HG03060 (cell line): ENCODE measurements around the gene C19orf12.
"Not testable (repeated sequence)": the region's sequence is repeated elsewhere in the genome, so short reads cannot be mapped to it uniquely, and the experiment has no call there.

ENCODE experiments used
- ATAC-seq: cut with Tn5 transposase; IDR thresholded peaks from one replicate; pipeline ENCODE4 v1.9.1; 2021; ENCODE audit warnings: low read depth, moderate number of reproducible peaks; ENCODE audit not compliant: unreplicated experiment

The C19orf12 gene

GRCh38 chr19:29678484-29679106, 36.5 kb downstream of the C19orf12 start:
- no peak for ATAC-seq

- no peak for ATAC-seq
Measured at GRCh38 chr19:29677001-29677817, 37.9 kb downstream of the C19orf12 start.

DNA sequence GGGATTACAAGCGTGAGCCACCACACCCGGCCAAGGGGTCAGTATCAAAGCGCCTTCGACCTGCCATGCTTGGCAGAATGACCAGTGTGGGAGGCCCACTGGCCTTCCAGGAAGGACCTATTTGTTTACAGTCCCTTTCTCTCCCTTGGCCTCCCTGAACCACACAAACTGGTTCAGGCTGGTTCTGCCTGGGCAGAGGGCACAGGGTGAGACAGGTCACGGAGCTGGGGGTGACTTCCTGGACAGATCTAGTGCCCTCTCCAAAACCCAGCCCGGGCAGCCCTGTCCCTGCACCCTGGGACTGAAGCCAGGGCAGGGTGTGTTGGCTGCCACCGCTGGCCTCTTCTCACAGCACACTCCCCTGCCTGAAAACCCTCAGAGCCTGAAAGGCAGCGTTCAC, 38.5 kb downstream of the C19orf12 start:
- ATAC-seq = no peak

- ATAC-seq = no peak
Measured at GRCh38 chr19:29675650-29676186, 39.3 kb downstream of the C19orf12 start.

DNA sequence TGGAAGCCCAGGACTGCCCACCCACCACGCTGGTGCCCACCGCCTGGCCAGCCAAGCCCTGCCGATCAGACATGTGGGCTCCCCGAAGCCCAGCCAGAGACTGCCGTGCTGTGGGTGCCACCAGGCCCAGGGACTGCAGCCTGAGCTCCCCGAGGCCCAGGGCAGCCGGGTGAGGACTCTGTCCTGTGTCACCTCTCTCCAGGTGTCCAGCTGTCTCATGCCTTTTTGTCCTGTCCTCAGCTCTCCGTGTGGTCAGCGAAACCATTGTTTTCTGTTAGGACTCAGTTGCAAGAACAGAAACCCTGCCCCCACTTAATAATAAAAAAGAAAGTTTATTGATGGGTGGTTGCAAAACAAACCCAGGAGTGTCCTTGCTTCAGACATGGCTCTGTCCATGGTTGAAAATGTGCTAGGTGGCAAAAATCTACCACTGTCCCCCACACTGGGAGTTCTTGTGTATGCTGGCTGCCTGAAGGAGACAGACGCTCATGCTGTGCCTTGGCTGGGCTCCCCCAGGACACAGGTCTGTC, 39.9 kb downstream of the C19orf12 start:
- ATAC-seq = no peak

GRCh38 chr19:29674374-29675119, 40.5 kb downstream of the C19orf12 start:
- no peak for ATAC-seq

DNA sequence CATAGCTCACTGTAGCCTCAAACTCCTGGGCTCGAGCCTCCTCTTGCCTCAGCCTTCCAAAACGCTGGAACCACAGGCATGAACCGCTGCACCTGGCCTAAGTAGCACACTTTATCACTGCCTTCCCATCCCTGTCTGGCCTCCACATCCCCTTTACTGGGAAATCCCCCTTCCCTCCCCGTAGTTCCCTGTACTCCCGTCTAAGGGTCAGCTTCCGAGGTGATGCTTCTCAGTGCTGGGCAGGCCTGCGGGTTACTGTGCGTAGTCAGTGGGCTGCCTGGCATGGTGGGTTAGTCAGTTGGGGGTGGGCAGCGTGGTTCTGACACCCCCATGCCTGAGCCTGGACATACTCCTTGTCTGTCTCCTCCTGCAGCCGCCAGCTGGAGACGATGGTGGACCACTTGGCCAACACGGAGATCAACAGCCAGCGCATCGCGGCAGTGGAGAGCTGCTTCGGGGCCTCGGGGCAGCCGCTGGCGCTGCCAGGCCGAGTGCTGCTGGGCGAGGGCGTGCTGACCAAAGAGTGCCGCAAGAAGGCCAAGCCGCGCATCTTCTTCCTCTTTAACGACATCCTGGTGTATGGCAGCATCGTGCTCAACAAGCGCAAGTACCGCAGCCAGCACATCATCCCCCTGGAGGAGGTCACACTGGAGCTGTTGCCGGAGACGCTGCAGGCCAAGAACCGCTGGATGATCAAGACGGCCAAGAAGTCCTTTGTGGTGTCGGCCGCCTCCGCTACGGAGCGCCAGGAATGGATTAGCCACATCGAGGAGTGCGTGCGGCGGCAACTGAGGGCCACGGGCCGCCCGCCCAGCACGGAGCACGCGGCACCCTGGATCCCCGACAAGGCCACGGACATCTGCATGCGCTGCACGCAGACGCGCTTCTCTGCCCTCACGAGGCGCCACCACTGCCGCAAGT, 41.4 kb downstream of the C19orf12 start:
- no peak for ATAC-seq

DNA sequence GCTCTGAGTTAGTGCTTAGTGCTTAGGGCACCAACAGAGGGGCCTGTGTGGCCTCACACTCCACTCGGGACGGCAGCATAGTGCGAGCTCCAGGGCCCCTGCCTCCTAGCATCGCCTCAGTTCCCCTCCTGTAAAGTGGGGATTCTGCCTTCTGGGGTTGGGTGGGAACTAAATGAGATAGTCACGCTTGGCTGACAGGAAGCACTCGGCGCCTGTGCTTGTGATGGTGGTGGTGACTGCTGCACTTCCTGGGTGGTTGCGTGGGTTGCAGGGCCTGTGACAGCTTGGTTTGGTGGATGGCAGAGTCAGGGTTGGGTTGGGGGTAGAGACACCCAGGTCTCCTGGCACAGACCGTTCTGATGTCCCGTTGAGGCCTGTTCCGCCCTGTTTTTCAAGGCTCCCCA, 42.1 kb downstream of the C19orf12 start:
- no peak for ATAC-seq

DNA sequence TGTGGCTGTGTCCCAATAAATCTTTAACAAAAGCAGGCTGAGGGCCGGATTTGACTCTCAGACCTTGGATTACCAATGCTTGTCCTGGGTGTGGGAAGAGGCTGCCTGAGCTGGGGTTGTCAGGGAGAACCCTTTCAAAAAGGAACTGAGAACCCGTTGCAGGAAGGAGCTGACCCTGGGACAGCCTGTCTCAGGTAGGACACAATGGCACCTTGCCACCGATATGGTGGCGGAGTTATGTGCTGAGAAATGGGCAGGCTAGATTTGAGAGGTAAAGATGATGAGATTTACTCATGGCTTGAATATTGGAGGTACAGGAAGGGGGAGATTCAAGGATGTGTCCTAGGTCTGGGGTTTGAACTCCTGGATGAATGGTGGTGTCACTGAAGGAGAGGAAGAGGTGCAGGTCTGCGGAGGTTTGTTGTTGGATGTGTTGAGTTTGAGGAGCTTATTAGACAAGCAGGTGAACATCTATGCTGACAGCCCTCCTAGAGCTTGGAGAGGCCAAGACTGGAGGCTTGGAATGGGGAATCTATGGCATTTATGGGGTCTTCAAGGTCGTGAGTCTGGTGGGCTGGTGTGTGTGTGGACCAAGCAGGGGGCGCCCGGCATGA, 42.6 kb downstream of the C19orf12 start:
- no peak for ATAC-seq

DNA sequence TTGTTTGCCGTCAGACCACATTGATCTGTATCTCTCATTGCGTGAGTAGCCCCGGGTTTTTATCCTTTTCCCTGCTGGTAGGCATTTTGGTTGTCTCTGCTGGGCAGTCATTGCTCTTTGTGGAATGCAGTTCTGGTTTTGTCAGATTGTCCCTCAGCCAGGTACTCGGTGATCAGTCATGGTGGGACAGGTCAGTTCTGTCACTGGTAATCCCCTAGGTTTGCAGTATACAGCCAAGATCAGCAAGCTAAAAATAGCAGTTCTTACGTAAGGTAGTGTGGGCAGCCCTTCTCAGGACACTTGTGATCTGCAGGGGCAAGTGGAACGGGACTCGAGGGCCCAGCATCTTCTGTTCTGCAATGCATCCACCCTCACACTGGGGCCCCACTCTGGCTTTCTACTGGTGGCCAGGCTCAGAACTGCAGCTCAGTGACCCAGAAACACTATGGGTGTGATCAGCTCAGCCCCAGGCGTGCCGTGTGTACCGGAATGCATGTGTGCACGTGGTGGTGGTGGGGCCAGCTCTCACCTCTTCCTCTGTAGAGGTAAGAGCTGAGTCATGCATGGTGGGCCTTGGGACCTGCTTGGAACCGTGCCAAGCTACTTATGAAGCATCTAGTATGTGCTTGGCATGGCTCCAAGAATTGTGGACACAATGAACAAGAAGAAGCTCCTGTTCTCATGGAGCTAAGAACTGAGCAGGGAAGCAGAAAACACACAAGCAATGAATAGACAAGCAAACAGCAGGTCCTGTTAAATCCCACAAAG, 43.5 kb downstream of the C19orf12 start:
- ATAC-seq = peak; percentile 61

GRCh38 chr19:29671026-29671392, 44.1 kb downstream of the C19orf12 start:
- not testable (repeated sequence) for ATAC-seq

DNA sequence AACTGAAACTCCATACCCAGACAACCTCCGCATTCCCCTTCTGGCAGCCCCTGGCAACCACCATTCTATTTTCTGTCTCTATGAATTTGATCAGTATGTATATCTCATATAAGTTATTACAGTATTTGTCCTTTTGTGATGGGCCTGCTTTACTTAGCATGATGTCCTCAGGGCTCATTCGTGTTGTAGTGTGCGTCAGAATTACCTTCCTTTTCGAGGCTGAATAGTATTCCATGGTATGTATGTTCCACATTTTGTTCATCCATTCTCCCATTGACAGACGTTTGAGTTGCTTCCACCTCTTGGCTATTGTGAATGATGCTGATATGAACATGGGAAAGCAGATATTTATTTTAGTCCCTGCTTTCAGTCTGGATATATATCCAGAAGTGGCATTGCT, 44.8 kb downstream of the C19orf12 start:
- ATAC-seq = no peak

- no peak for ATAC-seq
Measured at GRCh38 chr19:29668746-29669609, 46.1 kb downstream of the C19orf12 start.

DNA sequence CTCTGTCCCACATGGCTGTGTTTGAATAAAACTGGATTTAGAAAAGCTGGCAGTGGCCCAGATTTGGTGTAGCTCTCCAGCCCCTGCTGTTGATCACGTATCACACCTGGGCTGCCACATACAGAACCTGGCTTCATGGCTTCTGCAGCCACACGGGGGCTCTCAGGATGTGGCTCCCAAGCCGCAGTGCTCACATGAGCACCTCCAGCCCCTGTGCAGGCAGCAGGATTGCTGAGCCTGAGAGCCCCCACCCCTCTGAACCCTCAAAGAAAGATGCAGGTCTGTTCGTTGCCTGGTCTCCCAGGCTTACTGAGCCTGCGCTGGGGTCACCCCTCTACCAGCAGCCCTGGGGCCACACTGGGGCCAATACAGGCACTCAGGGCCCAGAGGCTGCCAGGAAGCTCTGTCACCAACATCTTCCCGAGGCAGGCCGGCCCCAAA, 47.1 kb downstream of the C19orf12 start:
- ATAC-seq = no peak

GRCh38 chr19:29667387-29667783, 47.7 kb downstream of the C19orf12 start:
- ATAC-seq = no peak

GRCh38 chr19:29666578-29667386, 48.3 kb downstream of the C19orf12 start:
- no peak for ATAC-seq
